K562 (cell line): ENCODE results near the gene ANAPC4. TPM values are rescaled to one million over a fixed set of nuclear protein-coding genes. Genes with fewer than 3 reads are reported as not detected.

Source experiments
- ATAC-seq: fragments of 200-7000 bp; cut with Tn5 transposase; 3 replicates; pipeline ENCODE4 v1.9.1; 2020; ENCODE audit warnings: moderate library complexity
- BruUV-seq: library from RNA; stranded (reverse); fragments of 400-500 nt; replicated peaks from 2 replicates; lab custom pipeline; 2021; lab: Mats Ljungman, UMichigan
- CTCF ChIA-PET: fragments of 300-600 bp; formaldehyde crosslinking; extraction: SDS; loops from one replicate; lab custom pipeline; 2021; ENCODE audit warnings: low intra/inter-chr PET ratio; lab: Yijun Ruan, JAX
- POLR2A ChIA-PET: fragments of 300-600, 350-650 bp; sonication (Branson Sonifier 250); formaldehyde crosslinking; extraction: SDS; loops from one replicate; lab custom pipeline; 2021; ENCODE audit warnings: antibody characterized with exemption, inconsistent platforms; lab: Yijun Ruan, JAX
- DNase-seq, 4 experiments: peaks; one replicate each; pipeline versions ENCODE4 v3.0.0 to v3.0.0-alpha.2; 2011 to 2018; ENCODE audit warnings: low spot score in 3 of 4, mixed read lengths in 3 of 4; ENCODE audit errors: extremely low read depth in 1 of 4
- FAIRE-seq: peaks from 2 replicates; lab custom pipeline; 2011; peaks lifted over from hg19 to GRCh38; lab: Jason Lieb, UNC
- H2AFZ ChIP-seq: 2 replicates; pipeline ENCODE4 v1.6.0; 2011; ENCODE audit warnings: low read depth, low read length, control low read depth, inconsistent platforms
- H3K27ac ChIP-seq: fragments of 200-600 bp; 3 replicates; pipeline ENCODE4 v1.8.0; 2011; ENCODE audit warnings: low read depth, mild to moderate bottlenecking, control low read depth, inconsistent platforms, low read length, moderate library complexity, mixed read lengths; ENCODE audit errors: extremely low read depth
- H3K27me3 ChIP-seq, 2 experiments: fragments of 300-600 bp in 1 of 2; 2 replicates in 1 of 2; 3 replicates in 1 of 2; pipeline versions ENCODE4 v1.6.0 to v1.8.0; 2011; ENCODE audit warnings: inconsistent platforms in 2 of 2, low read length in 2 of 2, mild to moderate bottlenecking in 1 of 2, mixed read lengths in 1 of 2, moderate library complexity in 1 of 2; ENCODE audit not compliant: control insufficient read depth in 2 of 2, insufficient read depth in 2 of 2
- H3K36me3 ChIP-seq: fragments of 300-600 bp; 3 replicates; pipeline ENCODE4 v1.8.0; 2011; ENCODE audit warnings: mild to moderate bottlenecking, low read length, inconsistent platforms; ENCODE audit not compliant: control insufficient read depth, insufficient read depth
- H3K4me1 ChIP-seq, 2 experiments: fragments of 200-600 bp in 1 of 2; replicated peaks in 1 of 2; 2 replicates in 1 of 2; 3 replicates in 1 of 2; pipeline versions ENCODE4 v1.5.1 to v1.8.0; 2011; ENCODE audit warnings: inconsistent platforms in 2 of 2, low read length in 2 of 2, mild to moderate bottlenecking in 1 of 2, mixed read lengths in 1 of 2, moderate library complexity in 1 of 2; ENCODE audit not compliant: control insufficient read depth in 2 of 2, insufficient read depth in 2 of 2
- H3K4me2 ChIP-seq: 2 replicates; pipeline ENCODE4 v1.6.1; 2011; ENCODE audit warnings: low read length, control low read depth, inconsistent platforms, mixed read lengths; ENCODE audit not compliant: insufficient read depth
- H3K4me3 ChIP-seq: fragments of 200-600 bp; sonication (generic), shearing (Covaris generic); 2 replicates; pipeline ENCODE4 v1.5.1; 2016; ENCODE audit warnings: control low read depth, inconsistent platforms
- H3K79me2 ChIP-seq: fragments of 200-600 bp; 3 replicates; pipeline ENCODE4 v1.8.0; 2011; ENCODE audit warnings: low read length, inconsistent platforms; ENCODE audit not compliant: control insufficient read depth, insufficient read depth
- H3K9ac ChIP-seq, 2 experiments: 2 replicates each; pipeline versions ENCODE4 v1.6.0 to v1.6.1; 2011; ENCODE audit warnings: low read depth in 2 of 2, low read length in 2 of 2, control low read depth in 1 of 2, inconsistent platforms in 1 of 2, mild to moderate bottlenecking in 1 of 2, mixed read lengths in 1 of 2; ENCODE audit not compliant: insufficient read depth in 1 of 2
- H3K9me1 ChIP-seq: one replicate; pipeline ENCODE4 v1.6.0; 2011; ENCODE audit warnings: inconsistent platforms, mild to moderate bottlenecking, low read length, moderate library complexity; ENCODE audit not compliant: control insufficient read depth, insufficient read depth
- H3K9me3 ChIP-seq: replicated peaks from 2 replicates; pipeline ENCODE4 v1.5.1; 2011; ENCODE audit warnings: low read depth, low read length, inconsistent platforms; ENCODE audit not compliant: control insufficient read depth, insufficient read depth
- H4K20me1 ChIP-seq: replicated peaks from 2 replicates; pipeline ENCODE4 v1.6.1; 2011; ENCODE audit warnings: low read length, inconsistent platforms, mixed read lengths; ENCODE audit not compliant: control insufficient read depth, insufficient read depth
- C11orf30 ChIP-seq: fragments of 450-650 bp; IDR thresholded peaks from 2 replicates; pipeline ENCODE4 v1.6.1; 2016; ENCODE audit warnings: low read depth, mild to moderate bottlenecking
- MAFF ChIP-seq: IDR thresholded peaks from 2 replicates; pipeline ENCODE4 v1.6.1; 2012; ENCODE audit warnings: low read length, improper control_type of control experiment
- MAFG ChIP-seq: fragments of 450-650 bp; conservative IDR thresholded peaks from 2 replicates; pipeline ENCODE4 v1.6.1; 2016; ENCODE audit warnings: missing genetic modification characterization, missing compliant biosample characterization
- MAFK ChIP-seq: IDR thresholded peaks from 2 replicates; pipeline ENCODE4 v1.6.1; 2011; ENCODE audit warnings: low read length, improper control_type of control experiment
- RERE ChIP-seq: sonication (generic); formaldehyde crosslinking; IDR thresholded peaks from 2 replicates; pipeline ENCODE4 v1.8.0; 2023; ENCODE audit warnings: missing genetic modification reagents, mild to moderate bottlenecking, borderline replicate concordance
- RUNX1 ChIP-seq: sonication (generic); IDR thresholded peaks from 2 replicates; pipeline ENCODE4 v1.6.1; 2016; ENCODE audit warnings: antibody characterized with exemption, low read depth
- ZNF316 ChIP-seq: fragments of 450-650 bp; IDR thresholded peaks from 2 replicates; pipeline ENCODE4 v1.6.1; 2016
- in situ Hi-C: fragments of 300-500 bp; cut with MboI; formaldehyde crosslinking; loops from 4 replicates; pipeline ENCODE4 v1.15.0; 2018; ENCODE audit warnings: inconsistent platforms, mixed read lengths
- intact Hi-C: fragments of 100-400 bp; cut with micrococcal nuclease; formaldehyde crosslinking; loops from 2 replicates; pipeline ENCODE4 v1.14.2; 2022
- polyA plus RNA-seq, 8 experiments: library from polyadenylated mRNA; depleted of rRNA in 4 of 8; stranded (reverse) in 5 of 8; unstranded in 3 of 8; fragments of >200 nt; fragmentation: Nextera tagmentation in 2 of 8; fragmentation: Illumina TruSeq in 1 of 8; extraction: Ambion mirVana in 2 of 8; extraction: Trizol in 1 of 8; gene quantifications; 2 replicates each; pipeline versions ENCODE4 v1.2.1 to v1.2.3, GENCODE V29; 2011 to 2014; ENCODE audit warnings: inconsistent platforms in 1 of 8, missing spikeins in 1 of 8
- total RNA-seq, 7 experiments: library from RNA; depleted of rRNA in 6 of 7; stranded (reverse); fragments of >200 nt in 6 of 7; fragmentation: Illumina TruSeq in 2 of 7; extraction: Trizol in 2 of 7; gene quantifications; 2 replicates each; pipeline versions ENCODE4 v1.2.1 to v1.2.3, GENCODE V29; 2011 to 2021; ENCODE audit warnings: low replicate concordance in 1 of 7

The ANAPC4 gene
- total and polyA plus RNA-seq, 9 of the 15 experiments (the other 6 are each of a cell fraction or from before 2014, with no cell fraction given): 23.9 to 47.0 (median 31.9) TPM

- DNase-seq: no peak
- intact Hi-C loops: loop anchor here (1.0 to 5.0 kb wide), 3 partner anchors 127 to 386 kb away; no protein-coding TSS in a partner anchor
- ChIA-PET POLR2A (no interaction called here), CTCF (no interaction called here)
- Histone ChIP-seq H3K27me3 (no peaks in the 10 kb centered on the region), H3K36me3 (peaks cover 35% of the 10 kb centered on the region), H3K9ac (no peak overlapping the region), H3K4me3 (no peak overlapping the region), H2AFZ (no peak overlapping the region), H3K4me2 (no peak overlapping the region), H3K27ac (no peak overlapping the region), H3K79me2 (no peaks in the 10 kb centered on the region), H3K9me3 (no peaks in the 10 kb centered on the region), H3K9me1 (peaks cover 3% of the 10 kb centered on the region), H4K20me1 (no peaks in the 10 kb centered on the region), H3K4me1 (no peaks in the 10 kb centered on the region)
- BruUV-seq: no TSS peak
- ATAC-seq: no peak
- in situ Hi-C loops: no loop called here
- FAIRE-seq: no peak
- TF ChIP-seq C11orf30 (peak; percentile 72), MAFF (peak; percentile 74), RERE (no peak), MAFG (tag) (peak; percentile 72), ZNF316 (peak; percentile 84), RUNX1 (no peak), MAFK (peak; percentile 45; the same call in 1 of the 2 replicates)
Observed at GRCh38 chr4:25367877-25368276, 9.2 kb upstream of the ANAPC4 start.
